Measurements from ENCODE around the gene GMPR2.

- TF ChIP-seq, protein P1, sequence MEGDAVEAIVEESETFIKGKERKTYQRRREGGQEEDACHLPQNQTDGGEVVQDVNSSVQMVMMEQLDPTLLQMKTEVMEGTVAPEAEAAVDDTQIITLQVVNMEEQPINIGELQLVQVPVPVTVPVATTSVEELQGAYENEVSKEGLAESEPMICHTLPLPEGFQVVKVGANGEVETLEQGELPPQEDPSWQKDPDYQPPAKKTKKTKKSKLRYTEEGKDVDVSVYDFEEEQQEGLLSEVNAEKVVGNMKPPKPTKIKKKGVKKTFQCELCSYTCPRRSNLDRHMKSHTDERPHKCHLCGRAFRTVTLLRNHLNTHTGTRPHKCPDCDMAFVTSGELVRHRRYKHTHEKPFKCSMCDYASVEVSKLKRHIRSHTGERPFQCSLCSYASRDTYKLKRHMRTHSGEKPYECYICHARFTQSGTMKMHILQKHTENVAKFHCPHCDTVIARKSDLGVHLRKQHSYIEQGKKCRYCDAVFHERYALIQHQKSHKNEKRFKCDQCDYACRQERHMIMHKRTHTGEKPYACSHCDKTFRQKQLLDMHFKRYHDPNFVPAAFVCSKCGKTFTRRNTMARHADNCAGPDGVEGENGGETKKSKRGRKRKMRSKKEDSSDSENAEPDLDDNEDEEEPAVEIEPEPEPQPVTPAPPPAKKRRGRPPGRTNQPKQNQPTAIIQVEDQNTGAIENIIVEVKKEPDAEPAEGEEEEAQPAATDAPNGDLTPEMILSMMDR (IDR thresholded peaks at IDR 0.05) = no peak
- TF ChIP-seq POLR2A (IDR thresholded peaks at IDR 0.05) = no peak
Observed at GRCh38 chr14:24250354-24250753, 17.6 kb downstream of the GMPR2 start.

Measured in breast epithelium (tissue), 3 donors.